22Rv1 (cell line): ENCODE results near the gene NCOA1.

Source experiments
- CTCF ChIP-seq: fragments of 450-650 bp; IDR thresholded peaks from 2 replicates; pipeline ENCODE4 v1.5.1; 2017; ENCODE audit warnings: mild to moderate bottlenecking
- ZFX ChIP-seq: fragments of 450-650 bp; IDR thresholded peaks from 2 replicates; pipeline ENCODE4 v1.6.1; 2017; ENCODE audit warnings: antibody characterized with exemption, borderline replicate concordance

DNA sequence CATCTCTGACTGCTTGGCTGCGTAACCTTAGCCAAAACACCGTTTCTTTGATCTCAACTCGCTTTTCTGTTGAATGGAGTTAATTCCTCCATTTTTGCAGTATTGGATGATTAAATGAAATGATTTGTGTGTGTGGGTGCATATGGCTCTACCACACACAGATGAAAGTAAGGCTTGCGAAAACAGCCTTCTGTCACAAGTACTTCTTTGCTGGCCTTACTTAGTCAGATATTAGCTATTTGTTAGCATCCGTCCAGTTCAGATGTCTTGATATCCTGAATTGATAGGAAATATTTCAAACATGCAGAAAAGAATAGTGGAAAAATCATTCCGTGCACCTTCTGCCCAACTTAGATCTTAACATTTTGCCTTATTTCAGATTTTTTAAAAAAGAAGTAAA is 21.8 kb downstream of the NCOA1 start:
- TF ChIP-seq CTCF = no peak
- no peak for TF ChIP-seq ZFX
